MM.1S (cell line): ENCODE measurements around the gene GGTA1.

Source experiments
- DNase-seq: peaks from one replicate; pipeline ENCODE4 v3.0.0-alpha.2; 2015
- H2AFZ ChIP-seq: fragments of 300-600 bp; sonication (generic); 2 replicates; pipeline ENCODE4 v1.6.0; 2016; ENCODE audit warnings: antibody characterized with exemption, low read length
- H3F3A ChIP-seq: fragments of 300-600 bp; sonication (generic); 2 replicates; pipeline ENCODE4 v1.6.1; 2016; ENCODE audit warnings: mild to moderate bottlenecking, antibody characterized with exemption, low read length, moderate library complexity, mixed read lengths; ENCODE audit not compliant: insufficient read depth
- H3K27ac ChIP-seq: fragments of 300-600 bp; sonication (generic); 2 replicates; pipeline ENCODE4 v1.5.1; 2016; ENCODE audit warnings: mild to moderate bottlenecking, low read length
- H3K27me3 ChIP-seq: fragments of 300-600 bp; sonication (generic); replicated peaks from 2 replicates; pipeline ENCODE4 v1.6.0; 2016; ENCODE audit warnings: low read length; ENCODE audit not compliant: insufficient read depth
- H3K36me3 ChIP-seq: fragments of 300-600 bp; sonication (generic); replicated peaks from 2 replicates; pipeline ENCODE4 v1.6.1; 2016; ENCODE audit warnings: mild to moderate bottlenecking, low read length, mixed read lengths; ENCODE audit not compliant: insufficient read depth
- H3K4me1 ChIP-seq: fragments of 300-600 bp; sonication (generic); 2 replicates; pipeline ENCODE4 v1.6.1; 2016; ENCODE audit warnings: low read length, mixed read lengths
- H3K4me2 ChIP-seq: fragments of 300-600 bp; sonication (generic); 2 replicates; pipeline ENCODE4 v1.6.0; 2016; ENCODE audit warnings: low read depth, low read length
- H3K4me3 ChIP-seq: fragments of 300-600 bp; sonication (generic); 2 replicates; pipeline ENCODE4 v1.5.1; 2016; ENCODE audit warnings: low read length, mixed read lengths
- H3K79me2 ChIP-seq: fragments of 300-600 bp; sonication (generic); 2 replicates; pipeline ENCODE4 v1.6.1; 2016; ENCODE audit warnings: mixed run types, low read length, mixed read lengths
- H3K9ac ChIP-seq: fragments of 300-600 bp; sonication (generic); 2 replicates; pipeline ENCODE4 v1.6.1; 2016; ENCODE audit warnings: low read length, mixed read lengths
- H3K9me2 ChIP-seq: fragments of 300-600 bp; sonication (generic); replicated peaks from 2 replicates; pipeline ENCODE4 v1.6.1; 2016; ENCODE audit warnings: mild to moderate bottlenecking, low read length, mixed read lengths; ENCODE audit not compliant: insufficient read depth
- H3K9me3 ChIP-seq: fragments of 300-600 bp; sonication (generic); replicated peaks from 2 replicates; pipeline ENCODE4 v1.6.1; 2016; ENCODE audit warnings: mild to moderate bottlenecking, low read length, mixed read lengths; ENCODE audit not compliant: insufficient read depth
- H4K20me1 ChIP-seq: fragments of 300-600 bp; sonication (generic); 2 replicates; pipeline ENCODE4 v1.6.1; 2016; ENCODE audit warnings: mild to moderate bottlenecking, low read length, moderate library complexity, mixed read lengths; ENCODE audit not compliant: insufficient read depth
- CTCF ChIP-seq: fragments of 300-600 bp; sonication (generic); IDR thresholded peaks from 2 replicates; pipeline ENCODE4 v1.5.1; 2016; ENCODE audit warnings: antibody characterized with exemption, low read length, mixed read lengths
- EZH2 ChIP-seq: fragments of 300-600 bp; sonication (generic); optimal IDR thresholded peaks from 2 replicates; pipeline ENCODE3; 2017; ENCODE audit warnings: low read depth, mild to moderate bottlenecking, antibody characterized with exemption, low read length, mixed read lengths
- EZH2phosphoT487 ChIP-seq: fragments of 300-600 bp; sonication (generic); IDR thresholded peaks from 2 replicates; pipeline ENCODE4 v1.6.1; 2018; ENCODE audit warnings: antibody characterized with exemption, low read length

The GGTA1 gene

GRCh38 chr9:121478816-121479676 lies 20.6 kb downstream of the GGTA1 start:
- Histone ChIP-seq H3K9me3 (no peaks in the 10 kb centered on the region), H3K27me3 (no peaks in the 10 kb centered on the region), H3K36me3 (no peaks in the 10 kb centered on the region), H3K4me2 (no peak overlapping the region), H3K79me2 (no peaks in the 10 kb centered on the region), H4K20me1 (no peaks in the 10 kb centered on the region), H2AFZ (no peak overlapping the region), H3K4me1 (no peaks in the 10 kb centered on the region), H3F3A (no peaks in the 10 kb centered on the region), H3K9ac (no peak overlapping the region), H3K27ac (no peak overlapping the region), H3K9me2 (no peaks in the 10 kb centered on the region), H3K4me3 (no peak overlapping the region)
- TF ChIP-seq EZH2 = no peak
- TF ChIP-seq EZH2phosphoT487 = no peak
- no peak for TF ChIP-seq CTCF
- DNase-seq = no peak

DNA sequence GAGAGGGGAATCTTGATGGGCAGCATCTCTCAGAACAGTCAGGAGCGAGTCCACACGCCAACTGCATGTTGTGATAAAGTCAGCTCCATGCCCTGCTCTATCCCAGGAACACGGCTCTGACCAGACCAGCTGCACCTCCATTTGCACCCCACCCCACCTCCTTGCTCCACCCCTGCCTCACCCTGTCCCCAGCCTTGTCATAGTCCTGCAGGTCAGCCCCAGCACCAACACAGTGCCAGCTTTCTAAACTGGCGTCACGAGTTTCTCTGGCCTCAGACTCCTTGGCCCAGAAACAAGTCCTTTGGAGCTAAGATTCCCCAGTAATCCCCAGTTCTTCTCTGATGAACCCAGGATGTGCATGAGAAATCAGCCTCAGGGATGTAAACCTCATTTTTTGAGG lies 23.5 kb downstream of the GGTA1 start:
- no peak for DNase-seq
- Histone ChIP-seq H3K27me3 (no peaks in the 10 kb centered on the region), H3K4me1 (no peaks in the 10 kb centered on the region)

DNA sequence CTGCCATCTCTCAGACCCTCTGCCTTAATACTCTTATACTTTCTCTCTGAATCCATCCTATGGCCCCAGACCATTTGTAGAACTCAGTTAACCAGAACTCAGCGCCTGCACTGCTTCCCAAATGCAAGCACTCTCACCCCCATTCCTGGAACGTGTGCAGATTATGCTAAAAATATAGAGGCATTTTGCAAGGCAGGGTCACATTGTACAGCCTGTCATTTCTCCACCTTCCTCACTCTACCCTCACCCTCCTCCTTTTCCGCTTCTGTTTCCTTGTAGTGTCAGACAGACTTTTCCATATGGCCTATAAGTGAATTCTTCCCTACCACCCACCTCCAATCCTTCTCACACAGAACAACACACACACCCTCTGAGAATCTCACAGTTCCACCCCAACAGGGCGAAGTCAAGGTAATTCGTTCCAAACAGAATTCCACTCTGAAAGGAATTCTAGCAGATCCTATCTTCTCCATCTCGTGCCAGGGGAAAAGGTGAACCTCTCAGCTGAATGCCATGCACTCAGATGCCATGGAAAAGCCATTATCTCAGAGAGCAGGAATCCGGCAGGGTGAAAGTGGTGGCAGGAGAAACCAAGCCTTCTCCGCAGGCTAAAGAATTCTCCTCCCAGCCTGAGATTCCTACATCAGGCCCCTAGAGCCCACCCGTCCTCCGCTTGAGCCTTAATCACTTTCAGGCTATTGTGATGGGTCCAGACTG lies 25.3 kb downstream of the GGTA1 start:
- TF ChIP-seq EZH2 (no peak), EZH2phosphoT487 (no peak), CTCF (no peak)

More for the DNA sequence above, 23.5 kb downstream of the GGTA1 start:
- no peaks in the 10 kb centered on the region for H3K79me2 ChIP-seq
- no peak overlapping the region for H3K4me2 ChIP-seq
- no peak overlapping the region for H3K9ac ChIP-seq
- no peaks in the 10 kb centered on the region for H3F3A ChIP-seq
- no peaks in the 10 kb centered on the region for H4K20me1 ChIP-seq
- no peaks in the 10 kb centered on the region for H3K9me2 ChIP-seq
- H3K9me3 ChIP-seq = no peaks in the 10 kb centered on the region
- H3K4me3 ChIP-seq = no peak overlapping the region
- no peaks in the 10 kb centered on the region for H3K36me3 ChIP-seq
- no peak overlapping the region for H2AFZ ChIP-seq
- TF ChIP-seq EZH2phosphoT487 (no peak), EZH2 (no peak), CTCF (no peak)
- H3K27ac ChIP-seq = no peak overlapping the region

More for the DNA sequence above, 25.3 kb downstream of the GGTA1 start:
- no peaks in the 10 kb centered on the region for H4K20me1 ChIP-seq
- H3K9ac ChIP-seq = no peak overlapping the region
- H2AFZ ChIP-seq = no peak overlapping the region
- H3K79me2 ChIP-seq = no peaks in the 10 kb centered on the region
- no peak overlapping the region for H3K27ac ChIP-seq
- no peaks in the 10 kb centered on the region for H3F3A ChIP-seq
- DNase-seq = no peak
- H3K9me3 ChIP-seq = no peaks in the 10 kb centered on the region
- no peaks in the 10 kb centered on the region for H3K4me1 ChIP-seq
- no peaks in the 10 kb centered on the region for H3K36me3 ChIP-seq
- H3K4me3 ChIP-seq = no peak overlapping the region
- no peak overlapping the region for H3K4me2 ChIP-seq
- no peaks in the 10 kb centered on the region for H3K9me2 ChIP-seq
- H3K27me3 ChIP-seq = no peaks in the 10 kb centered on the region
